Keratinocyte (primary cell): ENCODE data around the gene DNAJC5G.

Experiments
- CTCF ChIP-seq, 3 experiments: IDR thresholded peaks in 1 of 3; conservative IDR thresholded peaks in 1 of 3; optimal IDR thresholded peaks in 1 of 3; 2 replicates in 2 of 3; 3 replicates in 1 of 3; pipeline versions ENCODE3 to v1.5.1; 2011; ENCODE audit warnings: low read length in 3 of 3, mild to moderate bottlenecking in 3 of 3, moderate library complexity in 2 of 3, control low read depth in 1 of 3, inconsistent platforms in 1 of 3; ENCODE audit not compliant: insufficient read depth in 2 of 3; ENCODE audit errors: extremely low read depth in 1 of 3
- EZH2 ChIP-seq: IDR thresholded peaks from one replicate; pipeline ENCODE4 v1.6.1; 2012; ENCODE audit warnings: inconsistent platforms, mild to moderate bottlenecking, low read length, moderate library complexity

DNA sequence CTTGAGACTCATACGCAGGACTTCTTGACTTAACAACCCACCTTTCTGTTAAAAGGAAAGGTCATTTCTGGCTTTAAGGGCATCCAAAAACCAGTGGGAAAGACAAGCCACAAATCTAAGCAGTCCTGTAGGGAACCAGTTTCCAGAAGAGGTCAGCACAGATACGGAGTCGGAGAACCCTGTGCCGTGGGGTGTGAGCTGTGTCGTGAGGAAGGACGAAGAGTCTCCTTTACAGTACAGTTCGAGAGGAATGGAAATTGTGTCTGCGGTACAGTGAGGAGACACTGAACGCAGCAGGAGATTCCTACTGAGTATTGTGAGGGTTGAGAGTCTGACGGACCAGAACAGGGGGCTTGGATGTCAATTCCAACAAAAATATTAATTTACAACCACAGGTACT, 30.1 kb upstream of the DNAJC5G start:
- TF ChIP-seq CTCF (optimal IDR thresholded peaks at IDR 0.05 in 1 of 3, IDR thresholded peaks at IDR 0.05 in 1 of 3, conservative IDR thresholded peaks at IDR 0.05 in 1 of 3; ENCODE audit: extremely low read depth in 1 of 3, insufficient read depth in 2 of 3, low read length in 3 of 3) = no peak
- no peak for TF ChIP-seq EZH2
